ENCODE measurements around the gene RNF166. TPM values are rescaled to one million over a fixed set of nuclear protein-coding genes. Genes with fewer than 3 reads are reported as not detected.
A peak's percentile ranks its signal among the peaks of the same experiment; 100 is the strongest.

Gene RNF166
- total RNA-seq (2013), result 154 TPM
- polyA plus RNA-seq, result 100 to 1,000 TPM in 2 of 3 donors, 10 to 100 TPM in 1; 99.3 to 255 (median 120) TPM
- 140 and 167 TPM in 2 replicates for polyA minus RNA-seq
- 9.0 to 128 (median 107) reads per million in 11 experiments for total RNA-seq

GRCh38 chr16:88706229-88706964 is at the start of gene RNF166, which contains the start of gene CTU2:
Gene RNF166 (minus strand): TSS chr16:88706408. CDS start chr16:88706325, 83 bp downstream.
Gene CTU2 (plus strand): TSS chr16:88706503. CDS start chr16:88706531, 28 bp downstream.
- Histone ChIP-seq H4K20me1 (ENCODE audit: insufficient read depth, low read length) (peaks cover 7% of the 10 kb centered on the region), H3K4me1 (ENCODE audit: control insufficient read depth in 1 of 2, insufficient read depth in 2 of 2, low read length in 2 of 2) (peaks cover 49 to 56% of the 10 kb centered on the region in 2 donors), H3K79me2 (ENCODE audit: insufficient read depth, low read length) (peaks cover 56% of the 10 kb centered on the region), H3K27me3 (ENCODE audit: control insufficient read depth in 2 of 2, insufficient read depth in 2 of 2, low read length in 2 of 2) (no peaks in the 10 kb centered on the region), H3K9me3 (replicated peaks in 1 of 2; ENCODE audit: control insufficient read depth in 1 of 2, insufficient read depth in 1 of 2, low read length in 2 of 2) (no peaks in the 10 kb centered on the region), H3K4me2 (replicated peaks; ENCODE audit: extremely low read depth, low read length, poor library complexity, severe bottlenecking) (peak within 1 kb of the TSS; percentile 83), H2AFZ (ENCODE audit: insufficient read depth, low read depth, low read length, poor library complexity, severe bottlenecking) (peak within 1 kb of the TSS; percentile 90), H3K9ac (ENCODE audit: insufficient read depth, low read length, poor library complexity, severe bottlenecking) (peak within 1 kb of the TSS; percentile 79), H3K4me3 (replicated peaks in 1 of 3; ENCODE audit: low read depth in 2 of 3, low read length in 3 of 3) (peak within 1 kb of the TSS; percentile 78 to 96 (median 93)), H3K36me3 (replicated peaks in 1 of 2; ENCODE audit: control insufficient read depth in 1 of 2, insufficient read depth in 2 of 2, low read length in 2 of 2) (peaks cover 0 to 4% of the 10 kb centered on the region in 2 donors), H3K27ac (ENCODE audit: low read depth in 1 of 2, low read length in 2 of 2) (peak within 1 kb of the TSS; percentile 84 to 88)
- H3K4me3 Mint-ChIP-seq, result peak within 1 kb of the TSS; percentile 99
- H3K36me3 Mint-ChIP-seq, result peaks cover 15 to 34% of the 10 kb centered on the region in 2 donors
- TF ChIP-seq, protein P1, sequence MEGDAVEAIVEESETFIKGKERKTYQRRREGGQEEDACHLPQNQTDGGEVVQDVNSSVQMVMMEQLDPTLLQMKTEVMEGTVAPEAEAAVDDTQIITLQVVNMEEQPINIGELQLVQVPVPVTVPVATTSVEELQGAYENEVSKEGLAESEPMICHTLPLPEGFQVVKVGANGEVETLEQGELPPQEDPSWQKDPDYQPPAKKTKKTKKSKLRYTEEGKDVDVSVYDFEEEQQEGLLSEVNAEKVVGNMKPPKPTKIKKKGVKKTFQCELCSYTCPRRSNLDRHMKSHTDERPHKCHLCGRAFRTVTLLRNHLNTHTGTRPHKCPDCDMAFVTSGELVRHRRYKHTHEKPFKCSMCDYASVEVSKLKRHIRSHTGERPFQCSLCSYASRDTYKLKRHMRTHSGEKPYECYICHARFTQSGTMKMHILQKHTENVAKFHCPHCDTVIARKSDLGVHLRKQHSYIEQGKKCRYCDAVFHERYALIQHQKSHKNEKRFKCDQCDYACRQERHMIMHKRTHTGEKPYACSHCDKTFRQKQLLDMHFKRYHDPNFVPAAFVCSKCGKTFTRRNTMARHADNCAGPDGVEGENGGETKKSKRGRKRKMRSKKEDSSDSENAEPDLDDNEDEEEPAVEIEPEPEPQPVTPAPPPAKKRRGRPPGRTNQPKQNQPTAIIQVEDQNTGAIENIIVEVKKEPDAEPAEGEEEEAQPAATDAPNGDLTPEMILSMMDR (IDR thresholded peaks at IDR 0.05), result no peak
- peaks cover 47% of the 10 kb centered on the region for H3K4me1 Mint-ChIP-seq
- H3K9me3 Mint-ChIP-seq, result peaks cover 0 to 2% (median 0%) of the 10 kb centered on the region in 7 donors
- peak within 1 kb of the TSS; percentile 90 to 99 (median 98) for H3K27ac Mint-ChIP-seq
- 0% methylated on average over 83 of the region's 86 CpGs for WGBS (ENCODE audit: insufficient coverage)
- H3K27me3 Mint-ChIP-seq (ENCODE audit: low read depth in 3 of 3), result peaks cover 0 to 4% (median 3%) of the 10 kb centered on the region in 3 donors
- peak; percentile 87 to 94 (median 90) for DNase-seq
- intact Hi-C loops (cut with micrococcal nuclease), result loop anchor here (10.0 kb wide), 2 partner anchors 408 to 752 kb away; partner anchors contain the start of gene BANP (in 1 of the 2)

DNA sequence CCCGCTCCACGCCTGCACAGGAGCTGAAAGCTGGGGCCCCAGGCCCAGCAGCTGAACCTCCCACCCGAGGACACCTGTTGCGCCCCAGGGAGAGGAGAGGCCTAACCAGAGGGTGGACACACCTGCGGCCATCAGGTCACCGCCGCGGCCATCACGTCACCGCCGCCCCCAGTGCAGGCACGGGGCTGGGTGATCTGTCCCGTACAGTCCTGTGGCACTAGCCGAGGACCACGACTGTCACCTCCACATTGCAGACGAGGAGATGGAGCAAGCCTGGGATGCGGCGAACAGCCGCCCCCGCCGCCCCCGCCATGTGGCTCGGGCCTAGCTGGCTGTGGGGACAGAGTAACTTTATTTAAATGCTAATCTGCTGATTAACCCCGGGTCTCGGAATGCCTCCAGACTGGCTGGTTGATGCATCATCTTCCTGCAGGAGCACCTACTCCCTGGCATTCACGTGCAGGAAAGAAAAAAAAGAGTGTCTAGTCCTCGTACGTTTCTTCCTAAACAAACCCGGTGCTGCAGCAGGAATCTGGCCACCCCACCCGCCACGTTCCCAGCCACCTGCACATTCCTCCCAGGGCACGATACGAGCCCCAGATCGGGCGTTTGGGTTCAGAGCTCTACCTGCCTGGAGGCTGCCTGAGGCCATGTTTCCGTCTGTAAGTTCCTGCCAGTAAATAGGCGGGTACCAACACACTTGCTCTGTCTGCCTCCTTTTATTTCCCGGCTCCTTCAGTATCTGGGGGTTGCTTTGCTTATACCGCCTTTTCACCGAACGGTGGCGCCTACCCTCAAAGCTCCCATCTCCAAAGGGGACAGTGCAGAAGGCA is 48.9 kb upstream of the RNF166 start:
- intact Hi-C loops (cut with micrococcal nuclease), result no loop called here
- H3K27ac Mint-ChIP-seq, result peak overlapping the region in 2 of 7 donors; percentile 36 to 63
- Histone ChIP-seq H3K27me3 (ENCODE audit: control insufficient read depth in 2 of 2, insufficient read depth in 2 of 2, low read length in 2 of 2) (no peaks in the 10 kb centered on the region), H3K27ac (ENCODE audit: low read depth in 1 of 2, low read length in 2 of 2) (no peak overlapping the region), H3K79me2 (ENCODE audit: insufficient read depth, low read length) (peaks cover 96% of the 10 kb centered on the region), H3K4me3 (replicated peaks in 1 of 3; ENCODE audit: low read depth in 2 of 3, low read length in 3 of 3) (no peak overlapping the region), H2AFZ (ENCODE audit: insufficient read depth, low read depth, low read length, poor library complexity, severe bottlenecking) (no peak overlapping the region), H3K9me3 (replicated peaks in 1 of 2; ENCODE audit: control insufficient read depth in 1 of 2, insufficient read depth in 1 of 2, low read length in 2 of 2) (no peaks in the 10 kb centered on the region), H3K4me1 (ENCODE audit: control insufficient read depth in 1 of 2, insufficient read depth in 2 of 2, low read length in 2 of 2) (peaks cover 0 to 13% of the 10 kb centered on the region in 2 donors), H3K36me3 (replicated peaks in 1 of 2; ENCODE audit: control insufficient read depth in 1 of 2, insufficient read depth in 2 of 2, low read length in 2 of 2) (peaks cover 28 to 41% of the 10 kb centered on the region in 2 donors), H4K20me1 (ENCODE audit: insufficient read depth, low read length) (peaks cover 98% of the 10 kb centered on the region), H3K4me2 (replicated peaks; ENCODE audit: extremely low read depth, low read length, poor library complexity, severe bottlenecking) (no peak overlapping the region), H3K9ac (ENCODE audit: insufficient read depth, low read length, poor library complexity, severe bottlenecking) (no peak overlapping the region)
- peak in 1 of 3 donors; percentile 8 for DNase-seq
- H3K9me3 Mint-ChIP-seq, result peaks cover 0 to 1% (median 0%) of the 10 kb centered on the region in 7 donors
- H3K36me3 Mint-ChIP-seq, result peaks cover 14 to 34% of the 10 kb centered on the region in 2 donors
- peaks cover 0 to 2% (median 2%) of the 10 kb centered on the region in 3 donors for H3K27me3 Mint-ChIP-seq (ENCODE audit: low read depth in 3 of 3)
- peaks cover 24% of the 10 kb centered on the region for H3K4me1 Mint-ChIP-seq
- TF ChIP-seq, protein P1 (IDR thresholded peaks at IDR 0.05), result no peak
- no peak overlapping the region for H3K4me3 Mint-ChIP-seq
- 87% methylated on average over 30 of the region's 42 CpGs for WGBS (ENCODE audit: insufficient coverage)

All from CD14-positive monocyte (primary cell).